Measurements from ENCODE around the gene CSH2. TPM values are rescaled to one million over a fixed set of nuclear protein-coding genes. Genes with fewer than 3 reads are reported as not detected.
"Not testable (repeated sequence)": the region's sequence is repeated elsewhere in the genome, so short reads cannot be mapped to it uniquely, and the experiment has no call there.

CSH2 gene
- total RNA-seq, 6 experiments from 2014 or later: not detected

- no peaks in the 10 kb centered on the region for H3K4me1 Mint-ChIP-seq (ENCODE audit: low read depth)
- no peaks in the 10 kb centered on the region for H3K36me3 Mint-ChIP-seq (ENCODE audit: low read depth)
- no peak overlapping the region for H3K27ac Mint-ChIP-seq
- no peaks in the 10 kb centered on the region for H3K9me3 Mint-ChIP-seq
- peaks cover 34% of the 10 kb centered on the region for H3K27me3 Mint-ChIP-seq (ENCODE audit: insufficient read depth)
- no peak overlapping the region for H3K4me3 Mint-ChIP-seq
- no peak for TF ChIP-seq CTCF (IDR thresholded peaks at IDR 0.05)
- DNase-seq: no peak
Observed at GRCh38 chr17:63916566-63917185, 43.2 kb upstream of the CSH2 start.

GRCh38 chr17:63915753-63916152 lies 42.3 kb upstream of the CSH2 start:
- H3K9me3 Mint-ChIP-seq; H3K36me3 Mint-ChIP-seq (ENCODE audit: low read depth); H3K27ac Mint-ChIP-seq; H3K4me1 Mint-ChIP-seq (ENCODE audit: low read depth); DNase-seq; H3K4me3 Mint-ChIP-seq: not testable (repeated sequence)
- peaks cover 39% of the 10 kb centered on the region for H3K27me3 Mint-ChIP-seq (ENCODE audit: insufficient read depth)

GRCh38 chr17:63914471-63914870 lies 41.0 kb upstream of the CSH2 start:
- Mint-ChIP-seq H3K9me3 (no peaks in the 10 kb centered on the region), H3K27ac (no peak overlapping the region), H3K36me3 (ENCODE audit: low read depth) (no peaks in the 10 kb centered on the region), H3K27me3 (ENCODE audit: insufficient read depth) (peaks cover 49% of the 10 kb centered on the region), H3K4me3 (no peak overlapping the region), H3K4me1 (ENCODE audit: low read depth) (no peaks in the 10 kb centered on the region)
- no peak for TF ChIP-seq CTCF (IDR thresholded peaks at IDR 0.05)
- no peak for DNase-seq

- no peaks in the 10 kb centered on the region for H3K9me3 Mint-ChIP-seq
- TF ChIP-seq CTCF (IDR thresholded peaks at IDR 0.05): peak; percentile 82
- H3K4me1 Mint-ChIP-seq (ENCODE audit: low read depth): no peaks in the 10 kb centered on the region
- H3K36me3 Mint-ChIP-seq (ENCODE audit: low read depth): no peaks in the 10 kb centered on the region
- H3K27ac Mint-ChIP-seq: no peak overlapping the region
- no peak for DNase-seq
- H3K4me3 Mint-ChIP-seq: no peak overlapping the region
- peaks cover 65% of the 10 kb centered on the region for H3K27me3 Mint-ChIP-seq (ENCODE audit: insufficient read depth)
Observed at GRCh38 chr17:63911657-63912100, 38.2 kb upstream of the CSH2 start.

- Mint-ChIP-seq H3K4me3 (no peak within 1 kb of the TSS), H3K4me1 (ENCODE audit: low read depth) (no peaks in the 10 kb centered on the region), H3K27ac (no peak within 1 kb of the TSS), H3K27me3 (ENCODE audit: insufficient read depth) (peaks cover 65% of the 10 kb centered on the region), H3K9me3 (no peaks in the 10 kb centered on the region), H3K36me3 (ENCODE audit: low read depth) (no peaks in the 10 kb centered on the region)
- DNase-seq: no peak
- no peak for TF ChIP-seq CTCF (IDR thresholded peaks at IDR 0.05)
Observed at GRCh38 chr17:63911041-63911635, 37.7 kb upstream of the CSH2 start, which contains the start of gene CSHL1. CSHL1 (minus strand) TSS chr17:63911258; CDS start chr17:63911196, 62 bp downstream.

GRCh38 chr17:63910096-63910495 lies 36.6 kb upstream of the CSH2 start:
- no peak overlapping the region for H3K27ac Mint-ChIP-seq
- TF ChIP-seq CTCF (IDR thresholded peaks at IDR 0.05): no peak

GRCh38 chr17:63909586-63909985 lies 36.1 kb upstream of the CSH2 start:
- H3K27me3 Mint-ChIP-seq (ENCODE audit: insufficient read depth): peaks cover 57% of the 10 kb centered on the region
- not testable (repeated sequence) for H3K4me3 Mint-ChIP-seq; H3K9me3 Mint-ChIP-seq; DNase-seq; H3K4me1 Mint-ChIP-seq (ENCODE audit: low read depth); H3K27ac Mint-ChIP-seq; H3K36me3 Mint-ChIP-seq (ENCODE audit: low read depth)

More at GRCh38 chr17:63910096-63910495, 36.6 kb upstream of the CSH2 start:
- no peak for DNase-seq
- Mint-ChIP-seq H3K4me3 (no peak overlapping the region), H3K9me3 (no peaks in the 10 kb centered on the region), H3K4me1 (ENCODE audit: low read depth) (no peaks in the 10 kb centered on the region), H3K27me3 (ENCODE audit: insufficient read depth) (peaks cover 57% of the 10 kb centered on the region), H3K36me3 (ENCODE audit: low read depth) (no peaks in the 10 kb centered on the region)

Measured in HFFc6 (cell line).